OCI-M1 (cell line): ENCODE results near the gene ATP6V1G3.
"Not testable (repeated sequence)": the region's sequence is repeated elsewhere in the genome, so short reads cannot be mapped to it uniquely, and the experiment has no call there.

ENCODE experiments used
- DNase-seq: peaks from one replicate; lab custom pipeline; 2025; lab: John Stamatoyannopoulos, UW

ATP6V1G3 gene

GRCh38 chr1:198540580-198540979 lies at the start of gene ATP6V1G3:
TSS of gene ATP6V1G3 (minus strand) at chr1:198540680. CDS start at chr1:198540650, 30 bp downstream.
- DNase-seq = no peak

- DNase-seq = no peak
Measured at GRCh38 chr1:198588845-198589244, 48.4 kb upstream of the ATP6V1G3 start.

GRCh38 chr1:198584163-198584562 lies 43.7 kb upstream of the ATP6V1G3 start:
- no peak for DNase-seq

- DNase-seq = not testable (repeated sequence)
Measured at GRCh38 chr1:198583209-198583802, 42.8 kb upstream of the ATP6V1G3 start.

GRCh38 chr1:198577444-198577843 lies 37.0 kb upstream of the ATP6V1G3 start:
- DNase-seq = no peak

- peak; percentile 24 for DNase-seq
Measured at GRCh38 chr1:198575798-198576641, 35.5 kb upstream of the ATP6V1G3 start.

GRCh38 chr1:198575292-198575691 lies 34.8 kb upstream of the ATP6V1G3 start:
- DNase-seq = no peak

GRCh38 chr1:198574325-198574724 lies 33.8 kb upstream of the ATP6V1G3 start:
- DNase-seq = no peak

- no peak for DNase-seq
Measured at GRCh38 chr1:198564716-198565115, 24.2 kb upstream of the ATP6V1G3 start.

GRCh38 chr1:198564157-198564556 lies 23.7 kb upstream of the ATP6V1G3 start:
- DNase-seq = no peak

- DNase-seq = no peak
Measured at GRCh38 chr1:198563583-198563982, 23.1 kb upstream of the ATP6V1G3 start.

GRCh38 chr1:198560161-198560560 lies 19.7 kb upstream of the ATP6V1G3 start:
- peak; percentile 64 for DNase-seq

- DNase-seq = no peak
Measured at GRCh38 chr1:198559362-198559761, 18.9 kb upstream of the ATP6V1G3 start.

- DNase-seq = no peak
Measured at GRCh38 chr1:198558402-198558801, 17.9 kb upstream of the ATP6V1G3 start.

- peak; percentile 92 for DNase-seq
Measured at GRCh38 chr1:198556971-198557370, 16.5 kb upstream of the ATP6V1G3 start.

- peak; percentile 21 for DNase-seq
Measured at GRCh38 chr1:198552668-198553416, 12.4 kb upstream of the ATP6V1G3 start.

- DNase-seq = no peak
Measured at GRCh38 chr1:198550941-198551524, 10.6 kb upstream of the ATP6V1G3 start.

GRCh38 chr1:198549866-198550265 lies 9.4 kb upstream of the ATP6V1G3 start:
- no peak for DNase-seq

- no peak for DNase-seq
Measured at GRCh38 chr1:198548890-198549289, 8.4 kb upstream of the ATP6V1G3 start.

- DNase-seq = no peak
Measured at GRCh38 chr1:198545156-198545555, 4.7 kb upstream of the ATP6V1G3 start.

- no peak for DNase-seq
Measured at GRCh38 chr1:198544265-198544664, 3.8 kb upstream of the ATP6V1G3 start.

- peak; percentile 50 for DNase-seq
Measured at GRCh38 chr1:198543670-198544260, 3.3 kb upstream of the ATP6V1G3 start.
